ENCODE measurements around the gene CEP192.

Gene CEP192

DNA sequence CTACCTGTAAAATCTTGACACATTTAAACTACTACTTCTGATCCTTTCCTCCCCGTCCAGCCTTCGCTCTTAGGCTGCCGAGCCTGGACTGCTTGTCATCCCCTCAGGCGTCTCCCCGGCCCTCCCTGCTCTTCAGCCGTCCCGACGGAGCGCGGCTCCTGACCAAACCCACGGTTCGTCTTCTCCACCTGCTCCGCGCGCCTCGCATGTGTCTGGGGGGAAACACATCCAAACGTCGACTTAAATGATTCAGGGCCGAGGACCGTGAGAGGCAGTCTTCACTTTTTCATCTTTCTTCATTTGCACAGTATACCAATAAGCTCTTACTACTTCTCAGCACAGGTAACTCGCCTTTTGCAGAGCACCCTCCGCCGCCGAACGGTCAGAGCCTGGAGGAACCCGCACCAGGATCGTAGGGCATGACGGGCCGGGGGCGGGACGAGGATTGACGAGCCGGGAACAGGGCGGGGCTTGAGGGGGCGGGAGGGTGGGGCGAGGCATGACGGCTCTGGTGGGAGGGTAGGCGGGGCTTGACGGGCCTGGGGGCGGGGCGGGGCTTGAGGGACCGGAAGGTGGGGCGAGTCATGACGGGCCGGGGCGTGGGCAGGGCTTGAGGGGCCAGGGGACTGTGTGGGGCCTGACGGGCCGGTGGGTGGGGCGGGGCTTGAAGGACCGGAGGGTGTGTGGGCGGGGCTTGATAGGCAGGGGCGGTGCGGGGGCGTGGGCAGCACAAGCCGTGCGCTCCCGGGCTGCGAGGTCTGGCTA lies 43.7 kb upstream of the CEP192 start, which contains the start of gene SEH1L:
Gene SEH1L, plus strand, starts transcription at position 727 of the 765 bp plus-strand sequence. CDS start 111 bp downstream, outside the sequence.
- Histone ChIP-seq H4K20me1 (ENCODE audit: insufficient read depth, low read length) (no peaks in the 10 kb centered on the region), H3K27me3 (ENCODE audit: low read depth, low read length) (no peaks in the 10 kb centered on the region), H3K36me3 (replicated peaks; ENCODE audit: low read depth, low read length) (peaks cover 18% of the 10 kb centered on the region), H3K27ac (ENCODE audit: low read length) (peak within 1 kb of the TSS; percentile 90), H3K4me3 (ENCODE audit: low read length) (peak within 1 kb of the TSS; percentile 97), H2AFZ (ENCODE audit: low read depth, low read length) (peak within 1 kb of the TSS; percentile 93), H3K9me3 (ENCODE audit: insufficient read depth, low read length) (no peaks in the 10 kb centered on the region), H3K9ac (ENCODE audit: low read length) (peak within 1 kb of the TSS; percentile 85), H3K4me1 (ENCODE audit: low read length) (peaks cover 8% of the 10 kb centered on the region; the same call in 1 of the 2 replicates), H3K4me2 (ENCODE audit: low read length) (peak within 1 kb of the TSS; percentile 89), H3K79me2 (ENCODE audit: low read length) (peaks cover 54% of the 10 kb centered on the region)
- no peak for TF ChIP-seq EZH2phosphoT487 (IDR thresholded peaks at IDR 0.05; ENCODE audit: low read depth)
- TF ChIP-seq, protein P1, sequence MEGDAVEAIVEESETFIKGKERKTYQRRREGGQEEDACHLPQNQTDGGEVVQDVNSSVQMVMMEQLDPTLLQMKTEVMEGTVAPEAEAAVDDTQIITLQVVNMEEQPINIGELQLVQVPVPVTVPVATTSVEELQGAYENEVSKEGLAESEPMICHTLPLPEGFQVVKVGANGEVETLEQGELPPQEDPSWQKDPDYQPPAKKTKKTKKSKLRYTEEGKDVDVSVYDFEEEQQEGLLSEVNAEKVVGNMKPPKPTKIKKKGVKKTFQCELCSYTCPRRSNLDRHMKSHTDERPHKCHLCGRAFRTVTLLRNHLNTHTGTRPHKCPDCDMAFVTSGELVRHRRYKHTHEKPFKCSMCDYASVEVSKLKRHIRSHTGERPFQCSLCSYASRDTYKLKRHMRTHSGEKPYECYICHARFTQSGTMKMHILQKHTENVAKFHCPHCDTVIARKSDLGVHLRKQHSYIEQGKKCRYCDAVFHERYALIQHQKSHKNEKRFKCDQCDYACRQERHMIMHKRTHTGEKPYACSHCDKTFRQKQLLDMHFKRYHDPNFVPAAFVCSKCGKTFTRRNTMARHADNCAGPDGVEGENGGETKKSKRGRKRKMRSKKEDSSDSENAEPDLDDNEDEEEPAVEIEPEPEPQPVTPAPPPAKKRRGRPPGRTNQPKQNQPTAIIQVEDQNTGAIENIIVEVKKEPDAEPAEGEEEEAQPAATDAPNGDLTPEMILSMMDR (IDR thresholded peaks at IDR 0.05; ENCODE audit: low read depth, low read length) = no peak

DNA sequence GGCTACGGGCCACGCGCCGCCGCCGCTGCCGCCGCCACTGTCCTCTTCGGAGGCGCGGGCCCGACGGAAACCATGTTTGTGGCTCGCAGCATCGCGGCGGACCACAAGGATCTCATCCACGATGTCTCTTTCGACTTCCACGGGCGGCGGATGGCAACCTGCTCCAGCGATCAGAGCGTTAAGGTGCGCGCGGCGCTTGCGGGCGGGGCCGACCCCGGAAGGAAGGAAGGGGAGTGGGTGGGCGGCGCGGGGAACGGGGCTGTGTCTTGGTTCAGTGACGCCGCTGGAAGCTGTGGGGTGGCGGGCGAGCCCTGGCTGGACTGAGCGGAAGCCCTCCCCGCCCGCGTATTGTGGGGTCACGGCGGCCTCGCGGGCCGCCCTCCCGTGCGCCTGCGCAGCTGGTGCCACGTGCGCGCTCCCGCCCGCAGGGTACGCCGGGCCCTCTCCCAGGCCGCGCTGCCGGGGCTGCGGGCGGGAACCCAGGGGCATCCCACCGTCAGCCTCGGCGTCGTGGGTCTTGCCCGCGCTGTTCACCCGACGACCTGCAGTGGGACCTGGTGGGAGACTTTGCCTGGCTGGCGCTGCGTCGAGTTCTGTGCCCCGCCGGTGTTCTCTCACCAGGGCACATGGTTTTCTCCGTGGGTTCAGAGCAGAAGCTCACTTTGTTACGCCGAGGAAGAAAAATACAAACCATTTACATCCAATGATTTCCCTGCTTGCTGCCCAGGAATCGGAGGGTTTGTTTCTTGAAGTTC lies 42.9 kb upstream of the CEP192 start:
- Histone ChIP-seq H4K20me1 (ENCODE audit: insufficient read depth, low read length) (no peaks in the 10 kb centered on the region), H3K79me2 (ENCODE audit: low read length) (peaks cover 59% of the 10 kb centered on the region), H3K4me2 (ENCODE audit: low read length) (peak overlapping the region; percentile 69), H3K27ac (ENCODE audit: low read length) (peak overlapping the region; percentile 90), H3K27me3 (ENCODE audit: low read depth, low read length) (no peaks in the 10 kb centered on the region), H2AFZ (ENCODE audit: low read depth, low read length) (peak overlapping the region; percentile 63; the same call in 1 of the 2 replicates), H3K4me1 (ENCODE audit: low read length) (peaks cover 8% of the 10 kb centered on the region; the same call in 1 of the 2 replicates), H3K36me3 (replicated peaks; ENCODE audit: low read depth, low read length) (peaks cover 20% of the 10 kb centered on the region), H3K9ac (ENCODE audit: low read length) (peak overlapping the region; percentile 85), H3K4me3 (ENCODE audit: low read length) (peak overlapping the region; percentile 85), H3K9me3 (ENCODE audit: insufficient read depth, low read length) (no peaks in the 10 kb centered on the region)
- TF ChIP-seq, protein P1 (IDR thresholded peaks at IDR 0.05; ENCODE audit: low read depth, low read length) = no peak
- no peak for TF ChIP-seq EZH2phosphoT487 (IDR thresholded peaks at IDR 0.05; ENCODE audit: low read depth)

DNA sequence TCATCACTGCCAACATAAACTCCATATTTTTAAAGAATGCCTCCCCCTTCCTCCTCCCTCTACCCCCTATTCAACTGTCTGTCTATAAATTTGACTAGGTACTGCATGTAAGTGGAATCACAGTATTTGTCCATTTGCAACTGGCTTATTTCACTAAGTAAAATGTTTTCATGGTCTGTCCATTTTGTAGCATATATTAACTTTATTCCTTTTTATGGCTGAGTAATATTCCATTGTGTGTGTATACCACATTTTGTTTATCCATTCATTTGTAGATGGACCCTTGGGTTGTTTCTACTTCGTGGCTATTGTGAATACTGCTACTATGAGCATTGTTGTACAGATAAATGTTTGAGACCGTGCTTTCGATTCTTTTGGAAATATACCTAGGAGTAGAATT lies 32.7 kb upstream of the CEP192 start:
- Histone ChIP-seq H3K27ac (ENCODE audit: low read length) (no peak overlapping the region), H3K79me2 (ENCODE audit: low read length) (peaks cover 52% of the 10 kb centered on the region)

More for the DNA sequence above, 32.7 kb upstream of the CEP192 start:
- H3K4me1 ChIP-seq (ENCODE audit: low read length) = no peaks in the 10 kb centered on the region
- no peak overlapping the region for H3K4me3 ChIP-seq (ENCODE audit: low read length)
- no peaks in the 10 kb centered on the region for H3K9me3 ChIP-seq (ENCODE audit: insufficient read depth, low read length)
- H3K36me3 ChIP-seq (replicated peaks; ENCODE audit: low read depth, low read length) = peaks cover 47% of the 10 kb centered on the region
- no peak overlapping the region for H3K4me2 ChIP-seq (ENCODE audit: low read length)
- H4K20me1 ChIP-seq (ENCODE audit: insufficient read depth, low read length) = 0 out of 2 replicates have a peak, but pooled peaks cover 12% of the 10 kb centered on the region
- H2AFZ ChIP-seq (ENCODE audit: low read depth, low read length) = no peak overlapping the region
- TF ChIP-seq EZH2phosphoT487 (IDR thresholded peaks at IDR 0.05; ENCODE audit: low read depth) = no peak
- TF ChIP-seq, protein P1 (IDR thresholded peaks at IDR 0.05; ENCODE audit: low read depth, low read length) = no peak
- H3K9ac ChIP-seq (ENCODE audit: low read length) = no peak overlapping the region
- no peaks in the 10 kb centered on the region for H3K27me3 ChIP-seq (ENCODE audit: low read depth, low read length)
